Sigmoid colon (tissue), 7 donors: ENCODE data around the gene LAIR1. TPM values are rescaled to one million over a fixed set of nuclear protein-coding genes. Genes with fewer than 3 reads are reported as not detected.

Experiments
- DNase-seq: peaks from one replicate; pipeline ENCODE4 v3.0.0-alpha.2; 2019
- H3K27ac ChIP-seq, 4 donors: fragments of 200-600 bp; sonication (generic); one replicate each; pipeline ENCODE4 v1.5.1; 2016 to 2019; ENCODE audit warnings: mild to moderate bottlenecking in 1 of 4
- H3K27me3 ChIP-seq, 3 donors: fragments of 200-600 bp; sonication (generic); one replicate each; pipeline ENCODE4 v1.5.1; 2019; ENCODE audit warnings: mild to moderate bottlenecking in 1 of 3
- H3K36me3 ChIP-seq, 4 donors: fragments of 200-600 bp; sonication (generic); one replicate each; pipeline ENCODE4 v1.5.1; 2016 to 2019
- H3K4me1 ChIP-seq, 4 donors: fragments of 200-600 bp; sonication (generic); one replicate each; pipeline ENCODE4 v1.5.1; 2017 to 2019
- H3K4me3 ChIP-seq, 4 donors: fragments of 200-600 bp; sonication (generic); one replicate each; pipeline ENCODE4 v1.5.1; 2017 to 2019; ENCODE audit warnings: mild to moderate bottlenecking in 2 of 4, moderate library complexity in 1 of 4
- H3K9me3 ChIP-seq, 4 donors: fragments of 200-600 bp in 3 of 4; sonication (generic) in 3 of 4; one replicate each; pipeline versions ENCODE4 v1.5.1 to v1.6.1; 2013 to 2019
- CTCF ChIP-seq, 4 experiments: fragments of 450-650 bp in 3 of 4; fragments of 200-600 bp in 1 of 4; IDR thresholded peaks; one replicate each; pipeline ENCODE4 v1.5.1; 2016 to 2019; ENCODE audit warnings: antibody characterized with exemption in 4 of 4, mild to moderate bottlenecking in 3 of 4, moderate library complexity in 2 of 4
- EP300 ChIP-seq, 4 donors: sonication (generic); formaldehyde crosslinking; IDR thresholded peaks; one replicate each; pipeline ENCODE4 v1.6.1; 2017; ENCODE audit warnings: antibody characterized with exemption in 4 of 4
- POLR2A ChIP-seq, 2 donors: fragments of 450-650 bp; IDR thresholded peaks; one replicate each; pipeline ENCODE4 v1.6.1; 2016; ENCODE audit warnings: antibody characterized with exemption in 2 of 2, mild to moderate bottlenecking in 2 of 2, moderate library complexity in 2 of 2
- POLR2AphosphoS5 ChIP-seq, 4 donors: sonication (generic); formaldehyde crosslinking; IDR thresholded peaks; one replicate each; pipeline ENCODE4 v1.6.1; 2017; ENCODE audit warnings: antibody characterized with exemption in 4 of 4
- WGBS, 2 donors: extraction: QIAGEN DNeasy Blood & Tissue Kit; methylation state at CpG; one replicate each; pipeline ENCODE4 v1.1.7; 2013; 5-methylcytosine and 5-hydroxymethylcytosine counted together
- intact Hi-C: fragments of 100-400 bp; cut with DNase I; formaldehyde crosslinking; loops from one replicate; pipeline ENCODE4 v1.15.1; 2023
- polyA plus RNA-seq, 3 donors: library from polyadenylated mRNA; stranded (reverse); fragments of 200-250 nt; gene quantifications; one replicate each; pipeline ENCODE4 v1.2.3, GENCODE V29; 2013
- total RNA-seq, 4 donors: library from RNA; depleted of rRNA; stranded (reverse); fragments of >200 nt; gene quantifications; one replicate each; pipeline ENCODE4 v1.1.0, GENCODE V29; 2016
- donor health status: healthy with polysubstance abuse.
- donor health status: Bipolar disorder and iron deficiency.
- donor health status: healthy.

The LAIR1 gene
- total RNA-seq (10 to 100 TPM in 3 of 4 donors, 1 to 10 TPM in 1; 4.4 to 18.9 (median 14.4) TPM), polyA plus RNA-seq (10 to 100 TPM in 2 of 3 donors, 1 to 10 TPM in 1; 6.6 to 34.6 (median 13.4) TPM)

GRCh38 chr19:54364775-54365257 is at the start of gene LAIR1:
LAIR1 (minus strand) TSS chr19:54364931; CDS start chr19:54364804, 127 bp downstream.
- Histone ChIP-seq H3K4me3 (peak within 1 kb of the TSS in 3 of 4 donors; percentile 12 to 34 (median 24)), H3K27ac (peak within 1 kb of the TSS; percentile 27 to 65 (median 56))
- WGBS, 2 donors: 38 to 56% methylated on average over 13 of the region's 13 CpGs

DNA sequence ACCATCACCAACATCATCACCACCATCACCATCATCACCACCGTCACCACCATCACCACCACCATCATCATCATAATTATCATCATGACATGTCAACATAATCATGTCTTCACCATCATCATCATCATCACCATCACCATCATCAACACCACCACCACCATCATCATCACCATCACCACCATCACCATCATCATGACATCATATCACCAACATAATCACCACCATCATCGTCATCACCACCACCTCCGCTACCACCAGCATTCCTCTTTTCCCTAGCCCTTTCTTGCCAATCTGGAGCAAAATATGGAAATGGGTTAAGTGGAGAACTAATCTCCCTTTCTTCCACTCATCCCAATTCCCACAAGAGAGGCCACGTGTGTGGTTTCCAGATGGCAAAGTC is 49.4 kb upstream of the LAIR1 start:
- H3K36me3 ChIP-seq: no peaks in the 10 kb centered on the region
- intact Hi-C loops: no loop called here
- no peak for TF ChIP-seq POLR2A (IDR thresholded peaks at IDR 0.05)
- TF ChIP-seq CTCF (IDR thresholded peaks at IDR 0.05): no peak
- no peak for TF ChIP-seq EP300 (IDR thresholded peaks at IDR 0.05)
- TF ChIP-seq POLR2AphosphoS5 (IDR thresholded peaks at IDR 0.05): no peak
- peaks cover 31 to 73% (median 33%) of the 10 kb centered on the region in 3 donors for H3K27me3 ChIP-seq
- H3K27ac ChIP-seq: no peak overlapping the region
- H3K4me3 ChIP-seq: no peak overlapping the region
- 88 to 91% methylated on average over 4 of the region's 4 CpGs for WGBS, 2 donors
- no peaks in the 10 kb centered on the region for H3K9me3 ChIP-seq
- DNase-seq: no peak
- H3K4me1 ChIP-seq: peaks cover 0 to 16% (median 0%) of the 10 kb centered on the region in 4 donors

More at GRCh38 chr19:54364775-54365257, at the start of gene LAIR1:
- DNase-seq: no peak
- TF ChIP-seq POLR2A (IDR thresholded peaks at IDR 0.05) (no peak), POLR2AphosphoS5 (IDR thresholded peaks at IDR 0.05) (peak in 3 of 4 donors; percentile 15 to 30 (median 21))
- Histone ChIP-seq H3K4me1 (no peaks in the 10 kb centered on the region), H3K36me3 (no peaks in the 10 kb centered on the region), H3K9me3 (no peaks in the 10 kb centered on the region), H3K27me3 (no peaks in the 10 kb centered on the region)
- intact Hi-C loops: no loop called here

DNA sequence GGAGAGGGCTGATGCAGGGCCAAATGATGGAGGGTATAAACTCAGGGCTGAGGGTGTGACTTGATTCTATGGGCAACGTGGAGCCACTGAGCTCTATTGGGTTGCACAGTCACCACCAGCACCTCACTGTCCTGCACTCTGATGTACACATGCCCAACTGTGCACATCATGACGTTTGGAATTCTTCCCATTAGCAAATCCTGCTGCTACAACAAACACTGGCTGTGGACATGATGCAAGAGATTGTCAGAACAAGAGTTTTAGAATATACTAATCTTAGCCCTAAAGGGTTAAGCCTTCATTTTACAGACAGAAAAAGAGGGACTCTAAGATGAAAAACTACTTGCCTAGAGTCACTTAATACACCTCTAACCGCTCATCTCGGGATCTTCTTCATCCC is 48.1 kb upstream of the LAIR1 start:
- WGBS, 2 donors: 72 to 80% methylated on average over 4 of the region's 4 CpGs
- TF ChIP-seq CTCF (IDR thresholded peaks at IDR 0.05) (no peak), EP300 (IDR thresholded peaks at IDR 0.05) (no peak), POLR2AphosphoS5 (IDR thresholded peaks at IDR 0.05) (no peak), POLR2A (IDR thresholded peaks at IDR 0.05) (no peak)
- H3K27me3 ChIP-seq: peaks cover 29 to 61% (median 31%) of the 10 kb centered on the region in 3 donors
- H3K9me3 ChIP-seq: no peaks in the 10 kb centered on the region
- H3K4me1 ChIP-seq: peaks cover 0 to 6% (median 0%) of the 10 kb centered on the region in 4 donors
- H3K36me3 ChIP-seq: no peaks in the 10 kb centered on the region
- no peak overlapping the region for H3K4me3 ChIP-seq
- H3K27ac ChIP-seq: no peak overlapping the region
- intact Hi-C loops: no loop called here
- no peak for DNase-seq

- peaks cover 18 to 43% (median 19%) of the 10 kb centered on the region in 3 donors for H3K27me3 ChIP-seq
- no peak for DNase-seq
- H3K27ac ChIP-seq: no peak overlapping the region
- TF ChIP-seq POLR2A (IDR thresholded peaks at IDR 0.05): no peak
- no peak for TF ChIP-seq EP300 (IDR thresholded peaks at IDR 0.05)
- no peaks in the 10 kb centered on the region for H3K9me3 ChIP-seq
- no peak overlapping the region for H3K4me3 ChIP-seq
- intact Hi-C loops: no loop called here
- no peaks in the 10 kb centered on the region for H3K36me3 ChIP-seq
- H3K4me1 ChIP-seq: peaks cover 0 to 6% (median 0%) of the 10 kb centered on the region in 4 donors
Observed at GRCh38 chr19:54411033-54411432, 46.3 kb upstream of the LAIR1 start.

GRCh38 chr19:54408456-54409026 is 43.8 kb upstream of the LAIR1 start:
- WGBS, 2 donors: 79 to 82% methylated on average over 9 of the region's 9 CpGs
- intact Hi-C loops: no loop called here
- no peak for TF ChIP-seq EP300 (IDR thresholded peaks at IDR 0.05)
- no peak for TF ChIP-seq CTCF (IDR thresholded peaks at IDR 0.05)
- no peak for TF ChIP-seq POLR2A (IDR thresholded peaks at IDR 0.05)
- Histone ChIP-seq H3K4me1 (no peaks in the 10 kb centered on the region), H3K9me3 (no peaks in the 10 kb centered on the region), H3K27me3 (peaks cover 0 to 24% (median 3%) of the 10 kb centered on the region in 3 donors), H3K27ac (no peak overlapping the region), H3K36me3 (no peaks in the 10 kb centered on the region), H3K4me3 (no peak overlapping the region)
- no peak for DNase-seq
